Testis (tissue), 2 donors: Measurements from ENCODE around the gene NCBP2.

ENCODE experiments used
- POLR2A ChIP-seq: fragments of 450-650 bp; IDR thresholded peaks from one replicate; pipeline ENCODE4 v1.6.1; 2017; ENCODE audit warnings: antibody characterized with exemption, mild to moderate bottlenecking, moderate library complexity
- TF ChIP-seq, protein P1 (sequence below), 3 experiments: fragments of 450-650 bp in 2 of 3; fragments of 200-600 bp in 1 of 3; sonication (generic) in 1 of 3; IDR thresholded peaks; one replicate each; pipeline ENCODE4 v1.5.1; 2016 to 2019; ENCODE audit warnings: antibody characterized with exemption in 3 of 3, mild to moderate bottlenecking in 2 of 3, moderate library complexity in 1 of 3

DNA sequence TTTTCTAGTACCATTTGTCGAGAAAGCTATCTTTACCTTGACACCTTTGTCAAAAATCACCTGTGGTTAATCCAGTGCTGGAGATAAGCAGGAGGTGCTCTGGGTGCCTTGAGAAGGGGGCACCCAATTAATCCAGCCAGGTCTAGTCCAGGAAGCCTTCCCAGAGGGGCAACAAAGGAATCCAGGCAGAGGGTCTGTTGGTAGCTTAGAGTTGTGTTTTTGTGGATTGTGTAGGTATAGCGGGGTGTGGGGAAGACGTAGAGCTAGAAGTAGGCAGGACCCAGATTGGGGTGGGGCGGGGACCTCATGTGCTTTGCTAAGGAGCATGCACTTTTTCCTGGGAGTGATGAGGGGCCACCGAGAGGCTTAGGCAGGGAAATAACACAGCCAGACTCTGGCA is 32.3 kb upstream of the NCBP2 start:
- no peak for TF ChIP-seq POLR2A
- TF ChIP-seq, protein P1, sequence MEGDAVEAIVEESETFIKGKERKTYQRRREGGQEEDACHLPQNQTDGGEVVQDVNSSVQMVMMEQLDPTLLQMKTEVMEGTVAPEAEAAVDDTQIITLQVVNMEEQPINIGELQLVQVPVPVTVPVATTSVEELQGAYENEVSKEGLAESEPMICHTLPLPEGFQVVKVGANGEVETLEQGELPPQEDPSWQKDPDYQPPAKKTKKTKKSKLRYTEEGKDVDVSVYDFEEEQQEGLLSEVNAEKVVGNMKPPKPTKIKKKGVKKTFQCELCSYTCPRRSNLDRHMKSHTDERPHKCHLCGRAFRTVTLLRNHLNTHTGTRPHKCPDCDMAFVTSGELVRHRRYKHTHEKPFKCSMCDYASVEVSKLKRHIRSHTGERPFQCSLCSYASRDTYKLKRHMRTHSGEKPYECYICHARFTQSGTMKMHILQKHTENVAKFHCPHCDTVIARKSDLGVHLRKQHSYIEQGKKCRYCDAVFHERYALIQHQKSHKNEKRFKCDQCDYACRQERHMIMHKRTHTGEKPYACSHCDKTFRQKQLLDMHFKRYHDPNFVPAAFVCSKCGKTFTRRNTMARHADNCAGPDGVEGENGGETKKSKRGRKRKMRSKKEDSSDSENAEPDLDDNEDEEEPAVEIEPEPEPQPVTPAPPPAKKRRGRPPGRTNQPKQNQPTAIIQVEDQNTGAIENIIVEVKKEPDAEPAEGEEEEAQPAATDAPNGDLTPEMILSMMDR (IDR thresholded peaks at IDR 0.05): no peak
